HG03135 (cell line): ENCODE data around the gene PSMA4.
"Not testable (repeated sequence)": the region's sequence is repeated elsewhere in the genome, so short reads cannot be mapped to it uniquely, and the experiment has no call there.

Experiments used
- ATAC-seq: cut with Tn5 transposase; IDR thresholded peaks from one replicate; pipeline ENCODE4 v1.9.1; 2021; ENCODE audit warnings: mild to moderate bottlenecking, moderate library complexity; ENCODE audit not compliant: unreplicated experiment

Gene PSMA4

GRCh38 chr15:78540141-78540870, at the start of gene PSMA4:
Gene PSMA4 (plus strand): TSS chr15:78540444. CDS start chr15:78541928, 1,484 bp downstream.
- peak; percentile 79 for ATAC-seq

DNA sequence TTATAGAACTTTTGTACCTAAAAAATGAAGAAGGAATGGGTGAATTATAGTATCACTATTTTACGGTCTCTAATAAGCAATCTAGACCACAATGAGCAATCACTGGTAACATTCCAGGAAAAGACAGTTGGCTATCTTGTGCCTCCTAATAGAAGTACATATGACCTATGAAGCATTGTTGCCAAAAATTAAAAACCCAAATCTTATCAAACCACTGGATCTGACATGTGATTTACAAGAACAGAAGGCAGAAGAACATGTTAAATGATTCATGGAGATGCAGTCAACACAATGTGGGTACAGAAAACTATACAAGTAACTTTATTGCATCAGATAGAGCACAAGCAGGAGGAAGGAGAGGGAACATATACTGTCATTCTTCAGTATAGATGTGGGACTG, 47.4 kb upstream of the PSMA4 start:
- no peak for ATAC-seq

DNA sequence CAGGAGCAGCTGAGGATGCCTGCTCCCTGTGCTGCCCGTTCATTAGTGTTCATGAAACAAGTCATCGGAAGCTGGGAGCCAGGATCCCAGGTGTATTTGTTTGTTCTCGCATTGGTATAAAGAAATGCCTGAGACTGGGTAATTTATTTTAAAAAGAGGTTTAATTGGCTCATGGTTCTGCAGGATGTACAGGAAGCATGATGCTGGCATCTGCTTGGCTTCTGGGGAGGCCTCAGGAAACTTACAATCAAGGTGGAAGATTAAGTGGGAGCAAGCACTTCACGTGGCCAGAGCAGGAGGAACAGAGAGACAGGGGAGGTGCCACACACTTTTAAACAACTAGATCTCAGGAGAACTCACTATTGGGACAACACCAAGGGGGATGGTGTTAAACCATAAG, 38.4 kb upstream of the PSMA4 start:
- ATAC-seq, result no peak

DNA sequence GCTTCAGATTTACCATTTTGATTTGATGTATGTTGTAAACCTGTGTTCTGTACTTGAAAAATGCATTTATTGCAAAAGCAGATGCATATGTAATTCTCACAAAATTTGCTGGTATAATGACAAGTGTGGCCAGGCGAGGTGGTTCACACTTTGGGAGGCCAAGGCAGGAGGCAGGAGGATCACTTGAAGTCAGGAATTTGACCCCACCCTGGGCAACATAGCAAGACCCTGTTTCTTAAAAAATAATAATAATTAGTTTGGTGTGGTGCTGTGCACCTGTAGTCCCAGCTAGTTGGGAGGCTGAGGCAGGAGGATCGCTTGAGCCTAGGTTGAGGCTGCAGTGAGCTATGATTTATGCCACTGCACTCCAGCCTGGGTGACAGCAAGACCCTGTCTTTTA, 37.6 kb upstream of the PSMA4 start:
- no peak for ATAC-seq

GRCh38 chr15:78506971-78507830, 33.0 kb upstream of the PSMA4 start, which contains the start of gene HYKK:
Gene HYKK (plus strand): TSS chr15:78507577. CDS start chr15:78513089, 5,512 bp downstream.
- peak; percentile 72 for ATAC-seq

DNA sequence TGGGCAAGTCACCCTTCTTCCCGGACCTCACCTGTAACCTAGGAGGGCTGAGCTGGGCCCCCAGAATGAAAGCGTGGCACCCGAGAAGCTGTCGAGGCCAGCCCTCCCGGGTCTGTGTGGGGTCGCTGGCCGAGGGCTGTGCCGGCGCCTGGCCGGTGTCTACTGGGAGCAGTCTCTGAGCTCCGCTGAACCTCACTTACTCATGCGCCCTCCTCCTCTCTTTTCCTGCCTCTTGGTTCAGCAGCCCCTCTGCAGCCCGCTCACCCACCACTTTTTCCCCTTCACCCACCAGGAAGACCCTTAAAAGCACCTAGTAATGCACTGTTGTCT, 32.4 kb upstream of the PSMA4 start:
- ATAC-seq, result peak; percentile 31

DNA sequence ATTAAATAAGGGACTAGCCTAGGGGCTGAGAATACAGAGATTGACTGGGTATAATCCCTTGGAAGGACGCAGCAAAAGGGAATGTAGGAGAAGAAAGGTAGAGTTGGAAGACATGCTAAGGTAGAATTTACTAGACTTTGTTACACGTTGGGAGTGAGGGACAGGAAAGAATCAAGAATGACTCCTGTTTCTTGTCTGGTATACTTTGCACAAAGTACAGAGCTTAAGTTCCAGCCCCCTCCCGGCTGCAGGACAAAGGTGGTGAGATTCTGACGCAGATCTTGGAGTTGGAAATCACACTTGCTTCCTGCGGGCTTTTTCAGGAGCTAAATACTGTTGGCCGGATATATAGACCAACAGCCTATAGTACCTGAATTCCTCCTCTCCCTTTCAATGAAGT, 32.0 kb upstream of the PSMA4 start:
- ATAC-seq, result no peak

- ATAC-seq, result no peak
Observed at GRCh38 chr15:78509726-78510312, 30.4 kb upstream of the PSMA4 start.

GRCh38 chr15:78520035-78520434, 20.2 kb upstream of the PSMA4 start:
- not testable (repeated sequence) for ATAC-seq

DNA sequence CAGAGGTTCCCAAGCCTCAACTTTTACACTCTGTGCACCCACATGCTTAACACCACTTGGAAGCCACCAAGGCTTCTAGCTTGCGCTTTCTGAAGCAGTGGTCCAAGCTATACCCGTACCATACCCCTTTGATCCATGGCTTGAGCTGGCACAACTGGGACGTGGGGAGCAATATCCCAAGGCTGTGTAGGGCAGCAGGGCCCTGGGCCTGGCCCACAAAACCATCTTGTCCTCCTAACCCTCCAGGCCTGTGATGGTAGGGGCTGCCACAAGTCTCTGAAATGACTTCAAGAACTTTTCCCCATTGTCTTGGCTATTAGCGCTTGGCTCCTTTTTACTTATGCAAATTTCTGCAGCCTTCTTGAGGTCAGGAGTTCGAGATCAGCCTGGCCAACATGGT, 16.0 kb upstream of the PSMA4 start:
- ATAC-seq, result no peak

DNA sequence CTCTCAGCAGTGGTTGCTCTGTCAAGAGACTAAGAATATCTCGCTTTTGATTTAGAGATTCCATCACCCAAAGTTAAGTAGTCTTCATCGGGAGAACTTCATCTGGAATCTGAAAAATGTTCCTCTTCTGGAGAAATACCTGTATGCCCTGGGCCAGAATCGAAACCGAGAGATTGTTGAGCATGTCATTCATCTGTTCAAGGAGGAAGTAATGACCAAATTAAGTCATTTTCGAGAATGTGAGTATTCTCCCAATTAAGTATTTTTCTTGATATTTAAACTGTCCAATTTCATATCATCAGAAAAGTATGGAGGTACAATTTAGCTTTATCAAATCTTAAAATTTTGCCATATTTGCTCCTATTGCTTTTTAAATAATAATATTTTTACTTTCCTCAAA, 12.9 kb upstream of the PSMA4 start:
- ATAC-seq, result no peak

DNA sequence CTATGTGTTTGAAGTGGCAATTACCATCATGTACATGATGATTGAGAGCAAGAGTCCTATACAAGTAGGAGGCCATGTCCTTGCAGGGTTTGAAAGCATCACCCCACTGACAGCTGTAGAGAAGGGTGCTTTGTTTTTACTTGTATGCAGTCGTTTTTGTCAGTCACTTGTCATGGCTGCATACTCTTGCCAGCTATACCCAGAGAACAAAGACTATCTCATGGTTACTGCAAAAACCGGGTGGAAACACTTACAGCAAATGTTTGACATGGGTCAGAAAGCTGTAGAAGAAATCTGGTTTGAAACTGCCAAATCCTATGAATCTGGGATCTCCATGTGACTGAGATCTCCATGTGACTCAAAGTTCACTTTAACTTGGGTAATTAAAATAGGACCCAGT, 6.9 kb upstream of the PSMA4 start:
- no peak for ATAC-seq

GRCh38 chr15:78536134-78536533, 4.1 kb upstream of the PSMA4 start:
- no peak for ATAC-seq

DNA sequence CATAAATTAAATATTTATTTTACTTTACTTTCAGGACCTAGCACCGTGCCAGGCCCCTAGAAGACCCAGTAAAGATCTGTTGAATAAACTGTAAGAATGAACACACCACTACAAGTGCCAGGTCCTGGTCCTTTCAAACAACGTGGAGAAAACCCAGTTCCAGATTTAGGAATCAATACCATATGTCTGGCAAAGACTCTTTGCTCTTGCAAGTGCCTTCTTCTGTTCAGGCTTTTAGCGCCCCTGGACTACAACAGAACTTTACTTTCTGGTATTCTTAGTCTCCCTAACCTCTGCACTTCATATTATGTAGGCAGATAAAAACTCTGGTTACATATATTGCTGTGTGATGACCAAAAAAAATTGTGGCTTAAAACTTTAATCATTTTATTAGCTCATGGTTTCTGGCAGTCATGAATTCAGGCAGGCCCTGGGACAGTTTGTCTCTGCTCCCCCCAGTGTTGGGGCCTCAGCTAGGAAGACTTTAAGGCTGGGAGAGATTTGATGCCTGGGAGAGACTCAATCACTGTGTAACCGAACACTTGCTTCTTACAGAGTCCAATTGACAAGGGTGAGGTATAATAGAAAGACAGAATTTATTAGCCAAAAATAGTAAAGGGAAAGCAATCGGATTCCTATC, 2.9 kb upstream of the PSMA4 start:
- no peak for ATAC-seq

DNA sequence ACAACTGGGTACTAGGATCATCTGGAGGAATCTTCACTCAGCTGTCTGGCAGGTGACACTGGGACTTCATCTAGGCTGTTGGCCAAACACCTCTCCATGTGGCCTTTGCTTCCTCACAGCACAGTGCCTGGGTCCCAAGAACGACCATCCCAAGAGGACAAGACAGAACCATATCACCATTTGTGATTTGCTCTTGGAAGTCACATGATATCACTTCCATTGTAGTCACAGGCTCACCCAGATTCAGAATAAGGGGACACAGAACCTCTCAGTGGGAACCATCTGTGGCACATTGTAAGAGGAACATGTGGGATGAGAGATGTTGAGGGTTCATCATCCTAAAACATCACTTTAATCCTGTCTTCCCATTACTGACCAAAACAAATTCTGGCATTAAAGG, 1.9 kb upstream of the PSMA4 start:
- no peak for ATAC-seq

DNA sequence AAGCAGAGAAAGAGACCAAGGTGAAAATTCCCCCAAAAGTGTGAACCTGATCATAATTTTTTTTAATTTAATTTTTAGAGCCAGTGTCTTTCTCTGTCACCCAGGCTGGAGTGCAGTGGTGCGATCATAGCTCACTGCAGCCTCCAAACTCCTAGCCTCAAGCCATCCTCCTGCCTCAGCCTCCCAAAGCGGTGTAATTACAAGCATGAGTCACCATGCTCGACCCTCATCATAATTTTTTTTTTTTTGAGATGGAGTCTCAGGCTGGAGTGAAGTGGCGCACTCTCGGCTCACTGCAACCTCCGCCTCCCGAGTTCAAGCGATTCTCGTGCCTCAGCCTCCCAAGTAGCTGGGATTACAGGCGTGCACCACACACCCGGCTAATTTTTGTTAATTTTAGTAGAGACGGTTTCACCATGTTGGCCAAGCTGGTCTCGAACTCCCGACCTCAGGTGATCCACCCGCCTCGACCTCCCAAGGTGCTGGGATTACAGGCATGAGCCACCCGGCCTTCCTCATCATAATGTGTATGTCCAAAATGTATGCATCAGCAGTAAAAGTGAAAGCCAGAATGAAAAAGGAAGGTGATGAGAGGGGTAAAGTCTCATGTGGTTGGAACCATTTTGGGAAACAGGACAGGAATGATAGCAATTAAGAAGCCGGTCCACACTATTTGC, 642 bp upstream of the PSMA4 start:
- ATAC-seq, result not testable (repeated sequence)

- no peak for ATAC-seq
Observed at GRCh38 chr15:78540871-78541743, 863 bp downstream of the PSMA4 start.

- ATAC-seq, result no peak
Observed at GRCh38 chr15:78541744-78542034, 1.4 kb downstream of the PSMA4 start.

DNA sequence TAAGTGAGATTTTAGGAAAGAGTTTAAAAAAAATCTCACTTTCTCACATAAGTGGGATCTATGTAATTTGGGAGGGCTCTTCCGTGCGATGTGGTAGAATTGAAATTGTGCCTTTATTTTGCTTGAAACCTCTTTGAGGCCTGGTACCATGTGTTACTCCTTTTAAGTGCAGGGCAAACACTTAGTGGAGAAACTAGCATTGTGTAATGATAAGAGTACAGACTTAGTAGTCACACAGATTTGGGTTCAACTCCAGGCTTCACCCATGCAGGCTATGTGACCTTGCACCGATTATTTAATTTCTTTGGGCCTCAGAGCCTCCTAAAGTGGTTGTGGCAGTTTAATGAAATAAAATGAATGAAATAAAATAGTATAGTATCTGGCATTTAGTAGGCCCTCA, 2.4 kb downstream of the PSMA4 start:
- no peak for ATAC-seq

- no peak for ATAC-seq
Observed at GRCh38 chr15:78550194-78550593, 9.9 kb downstream of the PSMA4 start.
